ENCODE measurements around the gene TTC4.
A peak's percentile ranks its signal among the peaks of the same experiment; 100 is the strongest.

TTC4 gene

GRCh38 chr1:54788459-54788858 lies 72.8 kb downstream of the TTC4 start:
- DNase-seq: no peak

GRCh38 chr1:54791880-54792522 lies 76.3 kb downstream of the TTC4 start:
- peak; percentile 10 for DNase-seq

Measured in NCI-H2107 (cell line).